ENCODE results near the gene SH3GLB1.

The SH3GLB1 gene

GRCh38 chr1:86739648-86740509, 35.5 kb downstream of the SH3GLB1 start:
- peak; percentile 21 for DNase-seq

GRCh38 chr1:86741947-86742572, 37.7 kb downstream of the SH3GLB1 start:
- DNase-seq = peak; percentile 55

GRCh38 chr1:86747304-86747703, 42.9 kb downstream of the SH3GLB1 start:
- DNase-seq = no peak

- no peak for DNase-seq
These were observed 44.4 kb downstream of the SH3GLB1 start for GRCh38 chr1:86748622-86749373.

- no peak for DNase-seq
These were observed 45.7 kb downstream of the SH3GLB1 start for GRCh38 chr1:86750076-86750475.

- DNase-seq = no peak
These were observed 46.2 kb downstream of the SH3GLB1 start for GRCh38 chr1:86750530-86750929.

- DNase-seq = no peak
These were observed 47.5 kb downstream of the SH3GLB1 start for GRCh38 chr1:86751923-86752322.

GRCh38 chr1:86753700-86754099, 49.3 kb downstream of the SH3GLB1 start:
- DNase-seq = peak; percentile 7

- no peak for DNase-seq
These were observed 50.0 kb downstream of the SH3GLB1 start for GRCh38 chr1:86754265-86754974.

GRCh38 chr1:86756062-86756406, 51.7 kb downstream of the SH3GLB1 start:
- DNase-seq = no peak

- no peak for DNase-seq
These were observed 53.1 kb downstream of the SH3GLB1 start for GRCh38 chr1:86757272-86757984.

- DNase-seq = no peak
These were observed 54.2 kb downstream of the SH3GLB1 start for GRCh38 chr1:86758570-86758969.

- no peak for DNase-seq
These were observed 55.8 kb downstream of the SH3GLB1 start for GRCh38 chr1:86760199-86760598.

GRCh38 chr1:86762336-86762735, 58.0 kb downstream of the SH3GLB1 start:
- DNase-seq = no peak

- no peak for DNase-seq
These were observed 60.1 kb downstream of the SH3GLB1 start for GRCh38 chr1:86764523-86764922.

GRCh38 chr1:86765073-86765472, 60.7 kb downstream of the SH3GLB1 start:
- DNase-seq = no peak

GRCh38 chr1:86765674-86766073, 61.3 kb downstream of the SH3GLB1 start:
- no peak for DNase-seq

- no peak for DNase-seq
These were observed 64.2 kb downstream of the SH3GLB1 start for GRCh38 chr1:86768554-86768953.

GRCh38 chr1:86769065-86769464, 64.7 kb downstream of the SH3GLB1 start:
- DNase-seq = no peak

GRCh38 chr1:86773341-86774288, 69.2 kb downstream of the SH3GLB1 start:
- no peak for DNase-seq
